ENCODE data around the gene OPN1MW3. TPM values are rescaled to one million over a fixed set of nuclear protein-coding genes. Genes with fewer than 3 reads are reported as not detected.
"Not testable (repeated sequence)": the region's sequence is repeated elsewhere in the genome, so short reads cannot be mapped to it uniquely, and the experiment has no call there.

The OPN1MW3 gene
- not detected for total RNA-seq

GRCh38 chrX:154257282-154257681 is at the start of gene OPN1MW3:
TSS of gene OPN1MW3 (plus strand) at chrX:154257582. CDS start at chrX:154257620, 38 bp downstream.
- DNase-seq, result not testable (repeated sequence)

DNA sequence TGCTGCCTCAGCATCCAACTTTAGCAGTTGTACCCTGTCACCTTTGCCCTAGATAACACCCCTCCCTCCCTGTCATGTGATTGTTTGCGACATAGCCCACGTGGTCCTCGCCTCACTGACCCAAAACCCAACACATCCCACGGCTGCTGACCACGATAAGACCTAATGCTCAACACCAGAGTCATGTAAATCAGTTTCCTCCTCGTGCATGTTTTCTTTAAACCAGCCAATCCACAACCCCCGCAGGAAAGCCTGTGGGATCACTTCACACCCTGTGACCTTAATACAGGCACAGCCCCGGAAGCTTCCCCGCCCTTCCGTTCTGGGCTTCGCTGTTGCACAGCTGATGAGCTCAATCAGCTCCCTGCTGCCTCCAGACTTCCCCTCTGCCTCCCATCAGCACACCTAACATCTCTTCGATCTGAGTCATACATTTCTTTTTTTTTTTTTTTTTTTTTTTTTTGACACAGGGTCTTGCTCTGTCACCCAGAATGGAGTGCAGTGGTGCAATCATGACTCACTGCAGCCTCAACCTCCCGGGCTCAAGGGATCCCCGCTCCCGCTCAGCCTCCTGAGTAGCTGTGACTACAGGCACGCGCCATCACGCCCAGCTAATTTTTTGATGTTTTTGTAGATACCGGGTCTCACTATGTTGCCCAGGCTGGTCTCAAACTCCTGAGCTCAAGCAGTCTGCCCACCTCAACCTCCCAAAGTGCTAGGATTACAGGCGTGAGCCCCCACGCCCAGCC is 47.5 kb upstream of the OPN1MW3 start:
- DNase-seq, result not testable (repeated sequence)

GRCh38 chrX:154211057-154211456 is 46.3 kb upstream of the OPN1MW3 start:
- DNase-seq, result not testable (repeated sequence)

GRCh38 chrX:154211499-154211898 is 45.9 kb upstream of the OPN1MW3 start:
- not testable (repeated sequence) for DNase-seq

GRCh38 chrX:154219456-154219855 is 37.9 kb upstream of the OPN1MW3 start, which contains the start of gene OPN1MW2:
TSS of gene OPN1MW2 (plus strand) at chrX:154219756. CDS start at chrX:154219816, 60 bp downstream.
- DNase-seq, result not testable (repeated sequence)

GRCh38 chrX:154225292-154225691 is 32.1 kb upstream of the OPN1MW3 start:
- DNase-seq, result not testable (repeated sequence)

DNA sequence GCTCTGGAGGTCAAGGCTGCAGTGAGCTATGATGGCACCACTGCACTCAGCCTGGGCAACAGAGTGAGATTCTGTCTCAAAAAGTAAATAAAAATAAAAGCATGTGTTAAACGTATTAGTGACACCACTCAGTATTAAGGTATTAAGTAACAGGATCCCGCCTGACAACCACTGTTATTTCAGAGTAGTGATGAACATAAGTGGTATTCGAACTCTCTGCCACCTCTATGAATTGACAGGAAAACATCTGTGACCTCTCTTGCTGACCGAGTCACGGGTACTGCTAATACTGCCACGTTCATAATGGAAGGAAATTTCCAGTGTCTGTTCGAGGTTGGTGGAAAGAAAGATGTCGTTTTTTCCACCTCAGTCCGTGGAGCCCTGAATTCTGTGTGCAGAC is 30.7 kb upstream of the OPN1MW3 start:
- DNase-seq, result not testable (repeated sequence)

DNA sequence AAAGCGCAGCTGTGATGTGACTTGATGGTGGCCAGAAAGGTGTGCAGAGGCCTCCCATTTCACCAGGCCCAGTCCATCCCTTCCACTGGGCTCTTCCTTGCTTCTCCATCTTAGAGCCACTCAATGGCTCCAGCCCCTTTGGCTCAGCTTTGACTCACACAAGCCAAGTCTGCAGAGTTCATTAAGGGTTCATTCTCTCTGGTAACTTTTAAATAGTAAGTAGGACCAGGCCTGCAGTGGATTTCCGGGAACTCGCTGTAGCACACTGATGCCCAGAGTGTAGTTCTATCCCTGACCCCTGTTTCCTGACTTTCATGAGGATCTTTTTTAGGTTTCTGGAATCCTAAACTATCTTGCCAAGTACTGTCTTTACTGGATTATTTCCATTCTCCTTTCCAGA is 25.9 kb upstream of the OPN1MW3 start:
- not testable (repeated sequence) for DNase-seq

DNA sequence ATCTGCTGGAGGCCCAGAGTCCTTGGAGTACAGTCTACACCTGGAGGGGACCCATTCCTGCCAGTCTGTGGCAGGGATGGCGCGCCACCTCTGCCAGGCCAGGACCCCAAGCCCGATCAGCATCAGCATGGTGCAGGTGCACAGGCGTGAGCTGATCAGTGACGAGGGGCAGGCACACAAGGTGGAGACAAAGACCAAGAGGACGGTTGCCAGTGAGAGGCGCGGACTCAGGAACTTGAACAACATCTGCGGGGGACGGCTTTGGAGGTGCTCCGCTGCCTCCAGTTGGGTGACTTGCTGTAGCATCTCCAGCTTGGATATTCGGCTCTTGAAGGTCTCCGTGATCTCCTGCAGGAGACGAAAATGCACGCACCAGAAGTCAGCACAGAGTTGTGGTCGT is 23.8 kb upstream of the OPN1MW3 start:
- DNase-seq, result not testable (repeated sequence)

GRCh38 chrX:154238939-154239559 is 18.3 kb upstream of the OPN1MW3 start:
- DNase-seq, result not testable (repeated sequence)

GRCh38 chrX:154239982-154240503 is 17.3 kb upstream of the OPN1MW3 start:
- not testable (repeated sequence) for DNase-seq

- not testable (repeated sequence) for DNase-seq
These were observed 9.9 kb upstream of the OPN1MW3 start for GRCh38 chrX:154247377-154248045.

GRCh38 chrX:154248076-154248475 is 9.3 kb upstream of the OPN1MW3 start:
- DNase-seq, result not testable (repeated sequence)

DNA sequence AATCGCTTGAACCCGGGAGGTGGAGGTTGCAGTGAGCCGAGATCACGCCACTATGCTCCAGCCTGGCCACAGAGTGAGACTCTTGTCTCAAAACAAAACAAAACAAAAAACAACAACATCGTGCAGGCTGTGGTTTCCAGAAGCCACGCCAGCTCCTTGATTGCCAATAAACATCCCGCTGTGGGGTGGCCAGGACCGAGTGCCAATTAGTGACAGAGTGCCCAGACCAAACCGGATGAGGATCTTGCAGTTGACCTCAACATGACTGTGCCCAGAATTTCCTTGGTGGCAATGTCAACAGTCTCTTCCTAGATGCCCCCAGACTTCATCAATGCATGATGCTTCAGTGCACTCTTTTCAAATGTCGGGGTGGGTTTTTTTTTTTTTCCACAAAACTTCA is 1.3 kb downstream of the OPN1MW3 start:
- not testable (repeated sequence) for DNase-seq

DNA sequence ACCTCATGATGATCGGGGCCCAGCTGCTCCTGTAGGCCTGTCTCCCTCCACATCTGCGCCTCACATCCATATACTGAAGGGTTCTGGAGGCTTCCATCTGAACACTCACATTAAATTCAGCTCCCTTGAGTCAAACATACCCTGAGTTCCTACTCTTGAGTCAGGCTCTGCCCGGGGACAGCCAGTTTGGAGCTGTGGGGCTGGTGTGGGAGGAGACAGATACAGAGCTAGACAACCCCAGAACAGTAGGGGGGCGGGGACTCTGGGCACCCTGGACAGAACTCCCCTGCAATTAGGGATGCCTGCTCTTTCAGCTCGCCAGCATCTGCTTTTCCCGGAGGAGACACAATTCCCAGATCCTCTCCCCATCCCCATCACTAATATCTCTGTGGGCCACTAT is 5.7 kb downstream of the OPN1MW3 start:
- not testable (repeated sequence) for DNase-seq

- not testable (repeated sequence) for DNase-seq
These were observed 11.9 kb downstream of the OPN1MW3 start for GRCh38 chrX:154269245-154269644.

- not testable (repeated sequence) for DNase-seq
These were observed 27.3 kb downstream of the OPN1MW3 start for GRCh38 chrX:154284489-154285338.

DNA sequence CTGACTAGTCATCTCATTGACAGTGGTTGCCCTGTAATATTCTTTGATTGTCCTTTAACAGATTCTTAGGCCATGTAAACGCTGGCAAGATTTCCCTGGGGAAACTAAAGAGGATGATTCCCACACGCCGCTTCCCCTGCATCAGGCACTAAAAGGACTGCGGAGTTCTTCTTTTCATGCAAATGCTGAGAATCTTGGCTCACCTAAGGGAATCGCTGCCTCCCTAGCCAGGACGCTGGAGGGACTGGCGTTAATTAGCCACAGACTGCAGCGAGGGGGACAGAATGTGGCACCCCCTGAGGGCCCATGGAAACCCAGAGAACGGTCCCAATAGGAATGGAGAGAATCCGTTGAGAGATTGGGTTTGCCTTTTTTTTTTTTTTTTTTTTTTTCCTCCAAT is 29.0 kb downstream of the OPN1MW3 start:
- DNase-seq, result not testable (repeated sequence)

DNA sequence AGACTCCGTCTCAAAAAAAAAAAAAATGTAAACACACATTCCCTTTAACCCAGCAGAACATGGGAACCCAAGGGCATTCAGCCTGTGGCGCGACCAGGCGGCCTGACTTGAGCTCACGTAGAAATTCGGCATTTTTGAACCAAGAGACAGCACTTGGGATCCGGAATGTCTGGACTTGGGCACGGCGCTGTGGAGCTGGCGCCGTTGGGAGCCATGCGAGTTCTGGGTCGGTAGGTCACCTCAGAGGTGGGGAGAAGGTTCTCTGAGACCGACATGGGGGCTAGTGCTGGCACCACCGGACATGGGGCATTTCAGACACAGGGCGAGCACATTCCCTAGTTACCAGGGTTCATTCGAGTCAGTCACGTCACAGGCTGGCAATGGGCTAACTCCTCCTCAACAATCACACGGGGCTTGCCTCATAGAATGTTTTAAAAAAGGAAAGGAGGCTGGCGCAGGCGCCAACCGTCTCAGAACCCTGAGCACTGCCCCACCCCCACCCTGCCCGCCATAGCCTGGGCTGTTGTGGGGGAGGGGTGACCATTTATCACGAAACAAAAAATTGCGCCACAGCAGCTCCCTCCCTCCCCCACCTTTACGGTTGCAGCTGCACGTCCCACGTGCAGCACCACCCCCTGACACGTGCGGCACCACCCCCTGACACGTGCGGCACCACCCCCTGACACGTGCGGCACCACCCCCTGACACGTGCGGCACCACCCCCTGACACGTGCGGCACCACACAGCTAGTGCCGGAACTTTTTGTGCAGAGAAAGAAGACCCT is 37.6 kb downstream of the OPN1MW3 start, which contains the start of gene TEX28:
TEX28 (minus strand) TSS at position 334 of the 784 bp plus-strand sequence. CDS start 3,007 bp downstream, outside the sequence.
- no peak for DNase-seq

GRCh38 chrX:154295664-154296310 is 38.4 kb downstream of the OPN1MW3 start, which contains the start of gene TKTL1:
TSS of gene TKTL1 (plus strand) at chrX:154295795. CDS start at chrX:154295860, 65 bp downstream.
- no peak for DNase-seq

All from effector CD4-positive, alpha-beta T cell (primary cell).